ENCODE results near the gene MEIKIN. TPM values are rescaled to one million over a fixed set of nuclear protein-coding genes. Genes with fewer than 3 reads are reported as not detected.

The MEIKIN gene
- total and polyA plus RNA-seq, 2 of the 13 experiments (the other 11 are each of a cell fraction or from before 2014, with no cell fraction given) = not detected

DNA sequence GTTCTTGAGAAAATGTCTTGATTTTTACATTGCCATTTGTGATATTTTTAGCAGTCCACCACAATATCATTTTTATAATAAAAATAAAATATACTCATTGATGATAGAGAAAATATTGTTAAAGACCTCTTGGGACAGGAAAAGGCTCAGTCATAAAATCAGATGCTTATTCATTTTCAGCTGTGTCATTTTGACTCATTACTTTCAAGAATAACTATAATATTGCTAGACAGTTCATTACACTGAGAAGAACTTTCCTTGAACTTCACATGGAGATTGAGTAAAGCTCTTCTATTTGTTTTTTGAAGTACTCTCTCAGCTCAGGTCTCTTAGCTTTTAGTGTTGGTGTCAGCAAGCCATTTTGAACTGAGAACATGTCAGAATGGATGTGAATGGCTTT is 8.5 kb upstream of the MEIKIN start (continued):
- TF ChIP-seq HMG20B (CRISPR knock-in tag; conservative IDR thresholded peaks at IDR 0.05) (no peak), ZSCAN30 (CRISPR knock-in tag; IDR thresholded peaks at IDR 0.05) (no peak), ZFX (CRISPR knock-in tag; IDR thresholded peaks at IDR 0.05; ENCODE audit: low read depth) (no peak), SOX6 (IDR thresholded peaks at IDR 0.05) (no peak), SOX6 (CRISPR knock-in tag; IDR thresholded peaks at IDR 0.05) (no peak), ZNF616 (CRISPR knock-in tag; IDR thresholded peaks at IDR 0.05; ENCODE audit: low read depth) (no peak), ZNF33B (CRISPR knock-in tag; IDR thresholded peaks at IDR 0.05) (no peak), MED8 (CRISPR knock-in tag; IDR thresholded peaks at IDR 0.05; ENCODE audit: insufficient replicate concordance) (no peak)
- TF ChIP-seq, protein P1, sequence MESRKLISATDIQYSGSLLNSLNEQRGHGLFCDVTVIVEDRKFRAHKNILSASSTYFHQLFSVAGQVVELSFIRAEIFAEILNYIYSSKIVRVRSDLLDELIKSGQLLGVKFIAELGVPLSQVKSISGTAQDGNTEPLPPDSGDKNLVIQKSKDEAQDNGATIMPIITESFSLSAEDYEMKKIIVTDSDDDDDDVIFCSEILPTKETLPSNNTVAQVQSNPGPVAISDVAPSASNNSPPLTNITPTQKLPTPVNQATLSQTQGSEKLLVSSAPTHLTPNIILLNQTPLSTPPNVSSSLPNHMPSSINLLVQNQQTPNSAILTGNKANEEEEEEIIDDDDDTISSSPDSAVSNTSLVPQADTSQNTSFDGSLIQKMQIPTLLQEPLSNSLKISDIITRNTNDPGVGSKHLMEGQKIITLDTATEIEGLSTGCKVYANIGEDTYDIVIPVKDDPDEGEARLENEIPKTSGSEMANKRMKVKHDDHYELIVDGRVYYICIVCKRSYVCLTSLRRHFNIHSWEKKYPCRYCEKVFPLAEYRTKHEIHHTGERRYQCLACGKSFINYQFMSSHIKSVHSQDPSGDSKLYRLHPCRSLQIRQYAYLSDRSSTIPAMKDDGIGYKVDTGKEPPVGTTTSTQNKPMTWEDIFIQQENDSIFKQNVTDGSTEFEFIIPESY (CRISPR knock-in tag; IDR thresholded peaks at IDR 0.05) = no peak

DNA sequence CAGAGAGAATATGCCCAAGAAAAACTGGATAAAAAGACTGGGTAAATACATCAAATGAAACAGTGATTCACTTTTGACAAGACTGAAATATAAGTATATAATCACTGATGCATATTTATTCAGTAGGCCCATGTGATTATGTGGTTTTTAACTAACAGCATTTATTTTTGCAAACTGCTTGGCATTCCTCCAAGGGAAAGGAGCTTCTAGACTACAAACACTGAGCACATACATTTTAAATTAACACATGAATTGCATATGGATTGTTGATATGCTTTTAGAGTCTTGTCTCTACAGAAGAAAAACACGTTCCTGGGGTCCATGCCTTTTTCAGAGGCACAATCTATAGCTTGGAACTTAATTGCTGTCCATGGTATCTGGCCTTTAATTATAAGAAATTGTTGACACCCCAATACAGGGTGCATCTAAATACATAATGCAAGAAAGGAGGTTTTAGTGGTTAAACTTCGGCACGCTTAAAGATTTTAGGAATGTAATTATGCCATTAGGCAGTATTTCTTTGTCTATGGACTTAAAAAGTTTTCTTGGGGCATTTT is 6.9 kb upstream of the MEIKIN start:
- ATAC-seq (no peak), DNase-seq (ENCODE audit: low spot score) (no peak), FAIRE-seq (no peak)
- H3K27ac ChIP-seq (ENCODE audit: extremely low read length, insufficient read depth, low read length) = no peak overlapping the region
- H3K9me3 ChIP-seq (ENCODE audit: low read length) = no peaks in the 10 kb centered on the region
- TF ChIP-seq ZNF230 (CRISPR knock-in tag; IDR thresholded peaks at IDR 0.05) (no peak), POGZ (CRISPR knock-in tag; IDR thresholded peaks at IDR 0.05) (no peak)
- TF ChIP-seq, protein P2, sequence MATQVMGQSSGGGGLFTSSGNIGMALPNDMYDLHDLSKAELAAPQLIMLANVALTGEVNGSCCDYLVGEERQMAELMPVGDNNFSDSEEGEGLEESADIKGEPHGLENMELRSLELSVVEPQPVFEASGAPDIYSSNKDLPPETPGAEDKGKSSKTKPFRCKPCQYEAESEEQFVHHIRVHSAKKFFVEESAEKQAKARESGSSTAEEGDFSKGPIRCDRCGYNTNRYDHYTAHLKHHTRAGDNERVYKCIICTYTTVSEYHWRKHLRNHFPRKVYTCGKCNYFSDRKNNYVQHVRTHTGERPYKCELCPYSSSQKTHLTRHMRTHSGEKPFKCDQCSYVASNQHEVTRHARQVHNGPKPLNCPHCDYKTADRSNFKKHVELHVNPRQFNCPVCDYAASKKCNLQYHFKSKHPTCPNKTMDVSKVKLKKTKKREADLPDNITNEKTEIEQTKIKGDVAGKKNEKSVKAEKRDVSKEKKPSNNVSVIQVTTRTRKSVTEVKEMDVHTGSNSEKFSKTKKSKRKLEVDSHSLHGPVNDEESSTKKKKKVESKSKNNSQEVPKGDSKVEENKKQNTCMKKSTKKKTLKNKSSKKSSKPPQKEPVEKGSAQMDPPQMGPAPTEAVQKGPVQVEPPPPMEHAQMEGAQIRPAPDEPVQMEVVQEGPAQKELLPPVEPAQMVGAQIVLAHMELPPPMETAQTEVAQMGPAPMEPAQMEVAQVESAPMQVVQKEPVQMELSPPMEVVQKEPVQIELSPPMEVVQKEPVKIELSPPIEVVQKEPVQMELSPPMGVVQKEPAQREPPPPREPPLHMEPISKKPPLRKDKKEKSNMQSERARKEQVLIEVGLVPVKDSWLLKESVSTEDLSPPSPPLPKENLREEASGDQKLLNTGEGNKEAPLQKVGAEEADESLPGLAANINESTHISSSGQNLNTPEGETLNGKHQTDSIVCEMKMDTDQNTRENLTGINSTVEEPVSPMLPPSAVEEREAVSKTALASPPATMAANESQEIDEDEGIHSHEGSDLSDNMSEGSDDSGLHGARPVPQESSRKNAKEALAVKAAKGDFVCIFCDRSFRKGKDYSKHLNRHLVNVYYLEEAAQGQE (IDR thresholded peaks at IDR 0.05; ENCODE audit: borderline replicate concordance in 1 of 2, low read depth in 1 of 2, low read length in 2 of 2) = peak in 1 of 2 experiments; percentile 63; a peak in 1 of 4 replicates
- POLR2A ChIA-PET = no interaction called here
- no peak overlapping the region for H3K4me2 ChIP-seq (ENCODE audit: low read depth, low read length)
- CTCF ChIA-PET (ENCODE audit: low intra/inter-chr PET ratio, low total read pairs) = no interaction called here
- in situ Hi-C loops (cut with HindIII; ENCODE audit: extremely low pct_ligation_motif_present, low pct_unique_long_range_greater_than_20kb) (no loop called here), intact Hi-C loops (cut with micrococcal nuclease; ENCODE audit: unreplicated experiment) (no loop called here)
- no peaks in the 10 kb centered on the region for H3K27me3 ChIP-seq (ENCODE audit: control insufficient read depth in 1 of 2, insufficient read depth in 2 of 2, low read length in 2 of 2)
- no peak overlapping the region for H3K9ac ChIP-seq (ENCODE audit: insufficient read depth, low read depth, low read length)
- H3K4me1 ChIP-seq (ENCODE audit: insufficient read depth, low read length) = no peaks in the 10 kb centered on the region
- H3K79me2 ChIP-seq (ENCODE audit: insufficient read depth, low read length) = no peaks in the 10 kb centered on the region
- no peaks in the 10 kb centered on the region for H3K36me3 ChIP-seq (replicated peaks in 1 of 2; ENCODE audit: control insufficient read depth in 1 of 2, insufficient read depth in 2 of 2, low read length in 2 of 2)
- no peak overlapping the region for H3K4me3 ChIP-seq (replicated peaks in 1 of 3; ENCODE audit: insufficient read depth in 1 of 3, low read depth in 2 of 3, low read length in 3 of 3)
- BruUV-seq (replicated peaks) = no TSS peak
- no peaks in the 10 kb centered on the region for H4K20me1 ChIP-seq (ENCODE audit: insufficient read depth, low read length)
- 89% methylated on average over 3 of the region's 3 CpGs for WGBS (ENCODE audit: low lambda C conversion rate)
- H2AFZ ChIP-seq (ENCODE audit: low read length) = no peak overlapping the region
